Stimulated activated effector memory CD8-positive, alpha-beta T cell treated with anti-CD3 and anti-CD28 coated beads, Interleukin-12 subunit alpha, Interleukin-12 subunit beta, amount 100 ng/mL, for 72 hours (primary cell): ENCODE results near the gene SURF2.

Experiments
- ATAC-seq: fragments of 150-1000 bp; cut with Tn5 transposase; 2 replicates; pipeline ENCODE4 v1.10.0; 2021
- DNase-seq, 2 donors: peaks; one replicate each; pipeline ENCODE4 v3.0.0; 2021 to 2022; ENCODE audit warnings: low spot score in 2 of 2
- H3K27ac Mint-ChIP-seq: one replicate; pipeline ENCODE4 v1.8.0; 2022; ENCODE audit warnings: mild to moderate bottlenecking, mixed read lengths
- H3K36me3 Mint-ChIP-seq: one replicate; pipeline ENCODE4 v1.8.0; 2022; ENCODE audit warnings: mild to moderate bottlenecking, mixed read lengths
- H3K4me1 Mint-ChIP-seq: one replicate; pipeline ENCODE4 v1.8.0; 2022; ENCODE audit warnings: mixed read lengths
- H3K4me3 Mint-ChIP-seq: one replicate; pipeline ENCODE4 v1.8.0; 2022; ENCODE audit warnings: mild to moderate bottlenecking, mixed read lengths
- H3K9me3 Mint-ChIP-seq: one replicate; pipeline ENCODE4 v1.8.0; 2022; ENCODE audit warnings: mixed read lengths

SURF2 gene

DNA sequence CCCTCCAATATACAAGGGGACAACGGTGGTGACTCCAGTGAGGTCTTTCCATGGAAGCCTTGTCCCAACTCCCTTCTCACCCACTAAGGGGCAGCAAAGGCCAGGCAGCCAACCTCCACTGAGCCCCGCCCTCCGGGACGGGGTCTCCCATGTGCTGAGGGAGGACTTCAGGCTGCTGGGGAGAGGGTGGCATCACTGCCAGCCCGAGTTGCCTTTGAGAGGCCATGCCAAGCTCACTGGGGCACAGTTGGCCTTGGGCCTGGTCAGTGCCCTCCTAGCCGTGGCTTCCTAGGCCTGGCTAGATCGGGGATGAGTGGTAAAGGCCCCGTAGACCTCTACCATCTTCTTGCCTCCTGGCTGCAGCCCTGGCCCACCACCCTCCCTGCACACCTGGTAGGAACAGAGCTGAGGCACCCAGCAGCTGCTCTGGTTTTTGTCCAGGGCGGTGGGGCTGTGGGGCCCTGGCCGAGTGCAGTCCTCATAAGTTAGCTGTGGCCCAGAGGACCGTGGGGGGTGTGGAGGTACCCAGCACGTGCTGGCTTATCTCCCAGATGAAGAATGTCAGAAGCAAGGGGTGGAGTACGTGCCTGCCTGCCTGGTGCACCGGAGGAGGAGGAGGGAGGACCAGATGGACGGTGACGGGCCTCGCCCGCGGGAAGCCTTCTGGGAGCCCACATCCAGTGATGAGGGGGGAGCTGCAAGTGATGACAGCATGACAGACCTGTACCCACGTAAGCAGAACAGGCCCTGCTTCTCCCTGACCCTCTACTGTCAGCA is 3.2 kb downstream of the SURF2 start:
- DNase-seq (peak in 1 of 2 donors; percentile 72), ATAC-seq (no peak)
- H3K4me1 Mint-ChIP-seq = peaks cover 82% of the 10 kb centered on the region
- H3K4me3 Mint-ChIP-seq = peak overlapping the region; percentile 81
- peaks cover 88% of the 10 kb centered on the region for H3K36me3 Mint-ChIP-seq
- no peaks in the 10 kb centered on the region for H3K9me3 Mint-ChIP-seq
- H3K27ac Mint-ChIP-seq = peak overlapping the region; percentile 89

- H3K4me1 Mint-ChIP-seq = peaks cover 80% of the 10 kb centered on the region
- ATAC-seq (no peak), DNase-seq (no peak)
- peak overlapping the region; percentile 89 for H3K27ac Mint-ChIP-seq
- no peaks in the 10 kb centered on the region for H3K9me3 Mint-ChIP-seq
- no peak overlapping the region for H3K4me3 Mint-ChIP-seq
- H3K36me3 Mint-ChIP-seq = peaks cover 98% of the 10 kb centered on the region
Observed at GRCh38 chr9:133360400-133361393, 4.3 kb downstream of the SURF2 start.

DNA sequence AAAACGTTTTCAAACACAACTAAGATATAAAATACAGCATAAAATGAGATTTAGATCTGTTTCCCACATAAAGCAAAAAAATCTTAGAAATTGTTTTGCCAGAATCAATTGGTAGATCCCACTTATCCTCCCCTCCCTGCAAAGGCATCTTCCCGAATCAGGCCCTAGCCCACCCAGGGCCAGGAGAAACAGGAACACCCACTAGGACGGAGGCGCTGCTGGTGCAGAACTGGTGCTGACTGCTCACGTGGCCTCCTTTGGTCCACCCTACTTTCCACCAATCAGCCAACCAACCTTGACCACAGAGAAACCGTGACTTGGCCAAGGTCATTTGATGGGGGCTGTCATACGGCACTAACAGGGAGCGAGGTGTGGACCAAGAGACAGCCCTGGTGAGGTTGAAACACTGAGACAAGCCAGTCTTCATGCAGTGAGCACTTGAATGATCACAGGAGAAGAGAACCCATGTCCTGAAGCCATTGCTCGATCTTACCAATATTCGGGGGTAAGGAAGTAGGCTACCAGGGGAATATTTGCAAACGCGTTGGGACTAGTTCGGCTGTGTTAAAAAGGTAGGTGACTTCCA is 5.2 kb downstream of the SURF2 start:
- peaks cover 84% of the 10 kb centered on the region for H3K4me1 Mint-ChIP-seq
- no peak overlapping the region for H3K4me3 Mint-ChIP-seq
- no peak for DNase-seq
- H3K27ac Mint-ChIP-seq = peak overlapping the region; percentile 89
- H3K36me3 Mint-ChIP-seq = peaks cover 100% of the 10 kb centered on the region
- no peak for ATAC-seq
- no peaks in the 10 kb centered on the region for H3K9me3 Mint-ChIP-seq

GRCh38 chr9:133362359-133363044 is 6.2 kb downstream of the SURF2 start:
- Mint-ChIP-seq H3K27ac (peak overlapping the region; percentile 89), H3K36me3 (peaks cover 100% of the 10 kb centered on the region), H3K4me3 (no peak overlapping the region)

GRCh38 chr9:133366435-133366834 is 10.1 kb downstream of the SURF2 start:
- H3K4me1 Mint-ChIP-seq = peaks cover 83% of the 10 kb centered on the region
- no peaks in the 10 kb centered on the region for H3K9me3 Mint-ChIP-seq
- H3K4me3 Mint-ChIP-seq = no peak overlapping the region
- ATAC-seq (no peak), DNase-seq (no peak)
- no peak overlapping the region for H3K27ac Mint-ChIP-seq
- peaks cover 100% of the 10 kb centered on the region for H3K36me3 Mint-ChIP-seq

More at GRCh38 chr9:133362359-133363044, 6.2 kb downstream of the SURF2 start:
- Mint-ChIP-seq H3K4me1 (peaks cover 85% of the 10 kb centered on the region), H3K9me3 (no peaks in the 10 kb centered on the region)
- ATAC-seq (no peak), DNase-seq (no peak)

DNA sequence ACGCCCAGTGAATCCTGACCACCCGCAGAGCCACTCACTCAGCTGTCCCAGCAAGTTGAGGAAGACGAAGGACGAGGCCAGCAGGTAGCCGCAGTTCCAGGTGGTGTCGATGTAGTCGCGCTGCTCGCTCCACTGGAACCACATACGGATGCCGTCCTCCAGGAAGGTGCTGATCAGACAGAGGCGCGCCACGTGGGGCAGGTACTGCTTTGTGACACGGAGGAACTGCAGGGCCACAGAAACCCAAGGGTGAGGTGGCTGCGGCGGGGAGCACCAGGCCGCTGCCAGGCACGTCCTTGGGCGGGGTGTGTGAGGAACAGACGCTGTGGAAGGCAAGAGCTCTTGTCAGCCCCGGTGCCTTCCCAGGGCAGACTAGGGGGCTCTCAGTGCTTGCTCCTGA is 10.9 kb downstream of the SURF2 start:
- H3K4me3 Mint-ChIP-seq = peak overlapping the region; percentile 14
- H3K9me3 Mint-ChIP-seq = no peaks in the 10 kb centered on the region
- peaks cover 100% of the 10 kb centered on the region for H3K36me3 Mint-ChIP-seq
- DNase-seq (no peak), ATAC-seq (no peak)
- peak overlapping the region; percentile 8 for H3K27ac Mint-ChIP-seq
- H3K4me1 Mint-ChIP-seq = peaks cover 83% of the 10 kb centered on the region

DNA sequence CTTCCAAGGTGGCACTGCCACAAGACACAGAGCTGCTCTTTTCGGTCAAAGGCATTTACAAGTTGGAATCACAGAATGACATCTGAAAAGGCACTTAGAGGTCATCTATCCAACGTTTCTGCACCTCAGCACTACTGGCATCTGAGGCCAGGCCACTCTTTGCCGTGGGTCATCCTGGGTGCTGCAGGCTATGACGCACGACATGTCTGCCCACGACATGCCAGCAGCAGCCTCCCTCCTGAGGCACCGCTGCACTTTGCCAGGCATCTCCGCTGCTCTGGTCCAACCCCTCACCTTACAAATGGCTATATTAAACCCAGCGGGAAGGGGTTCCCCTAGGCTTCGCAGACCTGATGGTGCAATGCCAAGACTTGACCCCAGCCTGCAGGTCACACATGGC is 11.4 kb downstream of the SURF2 start:
- H3K27ac Mint-ChIP-seq = peak overlapping the region; percentile 8
- peaks cover 84% of the 10 kb centered on the region for H3K4me1 Mint-ChIP-seq
- ATAC-seq = no peak
- H3K4me3 Mint-ChIP-seq = no peak overlapping the region
- DNase-seq = no peak
- no peaks in the 10 kb centered on the region for H3K9me3 Mint-ChIP-seq
- H3K36me3 Mint-ChIP-seq = peaks cover 100% of the 10 kb centered on the region

DNA sequence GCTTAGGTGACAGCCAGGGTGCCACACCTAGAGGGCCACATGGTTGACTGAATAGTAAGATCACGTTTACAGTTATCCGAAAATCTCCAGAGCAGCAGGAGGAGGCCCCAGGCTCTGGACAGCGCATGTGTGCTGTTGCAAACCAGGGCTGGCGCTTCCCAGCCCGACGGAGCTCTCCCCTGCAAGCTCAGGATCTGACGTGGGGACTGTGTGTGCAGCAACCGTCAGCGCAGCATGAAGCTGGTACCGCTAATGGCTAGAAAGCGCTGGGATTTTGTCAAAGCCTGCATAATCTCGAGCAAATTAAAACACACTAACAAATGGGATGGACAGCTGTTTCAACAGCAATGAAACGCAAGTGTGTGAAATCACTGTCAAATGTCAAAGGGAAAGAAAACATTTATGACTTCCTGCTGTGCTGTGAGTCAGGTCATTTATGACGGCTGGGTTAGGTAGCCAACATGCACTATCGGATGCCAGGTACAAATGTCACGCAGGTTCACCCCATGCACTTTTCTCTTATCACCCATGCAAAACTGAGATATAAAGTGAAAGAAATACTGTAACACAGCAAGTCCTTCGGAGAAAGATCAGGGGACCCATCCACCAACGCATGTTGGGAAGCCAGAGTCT is 12.0 kb downstream of the SURF2 start:
- peaks cover 100% of the 10 kb centered on the region for H3K36me3 Mint-ChIP-seq
- peak overlapping the region; percentile 89 for H3K4me3 Mint-ChIP-seq
- ATAC-seq (no peak), DNase-seq (no peak)
- peak overlapping the region; percentile 98 for H3K27ac Mint-ChIP-seq
- H3K4me1 Mint-ChIP-seq = peaks cover 84% of the 10 kb centered on the region
- no peaks in the 10 kb centered on the region for H3K9me3 Mint-ChIP-seq

GRCh38 chr9:133369422-133369821 is 13.1 kb downstream of the SURF2 start:
- Mint-ChIP-seq H3K9me3 (no peaks in the 10 kb centered on the region), H3K4me1 (peaks cover 75% of the 10 kb centered on the region), H3K36me3 (peaks cover 100% of the 10 kb centered on the region), H3K4me3 (peak overlapping the region; percentile 89), H3K27ac (peak overlapping the region; percentile 98)
- DNase-seq (no peak), ATAC-seq (no peak)

DNA sequence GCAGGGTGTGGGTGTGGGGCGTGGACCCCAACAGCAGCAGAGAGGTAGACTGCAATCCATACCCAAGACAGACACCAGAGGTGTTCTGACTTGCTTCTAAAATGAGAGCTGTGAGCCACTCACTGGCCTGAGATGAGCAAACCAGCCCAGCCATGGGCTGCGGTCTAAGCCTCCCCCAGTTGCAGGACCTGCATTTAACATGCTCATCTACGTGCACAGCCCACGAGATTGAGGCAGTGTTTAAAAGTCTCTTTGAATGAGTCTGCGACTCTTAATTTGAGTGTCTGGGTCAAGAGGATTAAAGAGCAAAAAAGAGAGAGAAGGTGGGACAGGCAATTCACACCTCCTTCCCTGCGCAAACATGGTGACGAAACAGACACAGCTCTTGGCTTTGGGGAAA is 13.6 kb downstream of the SURF2 start:
- H3K9me3 Mint-ChIP-seq = no peaks in the 10 kb centered on the region
- H3K36me3 Mint-ChIP-seq = peaks cover 100% of the 10 kb centered on the region
- DNase-seq = peak in 1 of 2 donors; percentile 85
- peak overlapping the region; percentile 98 for H3K27ac Mint-ChIP-seq
- H3K4me3 Mint-ChIP-seq = peak overlapping the region; percentile 89
- ATAC-seq = peak; percentile 79
- peaks cover 73% of the 10 kb centered on the region for H3K4me1 Mint-ChIP-seq

- H3K27ac Mint-ChIP-seq = peak overlapping the region; percentile 98
- no peaks in the 10 kb centered on the region for H3K9me3 Mint-ChIP-seq
- peak in 1 of 2 donors; percentile 76 for DNase-seq
- peaks cover 69% of the 10 kb centered on the region for H3K4me1 Mint-ChIP-seq
- peak; percentile 53 for ATAC-seq
- H3K4me3 Mint-ChIP-seq = peak overlapping the region; percentile 89
- peaks cover 98% of the 10 kb centered on the region for H3K36me3 Mint-ChIP-seq
Observed at GRCh38 chr9:133370685-133371084, 14.3 kb downstream of the SURF2 start.

GRCh38 chr9:133371261-133371711 is 14.9 kb downstream of the SURF2 start:
- H3K4me1 Mint-ChIP-seq = peaks cover 69% of the 10 kb centered on the region
- peak overlapping the region; percentile 89 for H3K4me3 Mint-ChIP-seq
- ATAC-seq (peak; percentile 73), DNase-seq (peak; percentile 46 to 86)
- no peaks in the 10 kb centered on the region for H3K9me3 Mint-ChIP-seq
- peak overlapping the region; percentile 98 for H3K27ac Mint-ChIP-seq
- H3K36me3 Mint-ChIP-seq = peaks cover 92% of the 10 kb centered on the region

DNA sequence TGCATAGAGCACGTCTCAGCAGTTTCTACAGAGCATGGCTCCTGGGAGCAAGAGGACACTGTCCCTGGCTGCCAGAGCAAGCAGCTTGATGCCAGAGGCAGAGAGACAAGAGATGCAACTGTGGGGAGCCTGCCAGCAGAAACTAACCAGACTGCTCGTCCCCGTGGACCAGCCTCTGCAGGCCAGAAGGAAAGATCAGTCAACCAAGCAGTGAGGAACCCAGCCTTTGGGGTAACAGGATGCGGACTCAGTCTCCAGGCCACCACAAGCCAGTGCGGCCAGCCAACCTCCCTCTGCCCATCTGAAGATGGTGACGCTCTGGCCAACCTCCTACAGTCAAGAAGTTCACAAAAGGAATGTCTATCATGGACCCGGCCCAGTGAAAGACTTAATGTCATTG is 15.8 kb downstream of the SURF2 start:
- H3K4me3 Mint-ChIP-seq = peak overlapping the region; percentile 89
- peak overlapping the region; percentile 98 for H3K27ac Mint-ChIP-seq
- peaks cover 83% of the 10 kb centered on the region for H3K36me3 Mint-ChIP-seq
- H3K9me3 Mint-ChIP-seq = no peaks in the 10 kb centered on the region
- H3K4me1 Mint-ChIP-seq = peaks cover 60% of the 10 kb centered on the region
- DNase-seq (peak in 1 of 2 donors; percentile 67), ATAC-seq (no peak)

GRCh38 chr9:133374612-133375115 is 18.3 kb downstream of the SURF2 start:
- Mint-ChIP-seq H3K36me3 (peaks cover 58% of the 10 kb centered on the region), H3K4me3 (peak overlapping the region; percentile 89), H3K4me1 (peaks cover 38% of the 10 kb centered on the region), H3K9me3 (no peaks in the 10 kb centered on the region), H3K27ac (peak overlapping the region; percentile 98)
- DNase-seq = no peak
- peak; percentile 44 for ATAC-seq
